Activated T-cell treated with anti-CD3 and anti-CD28 coated beads, Interleukin-2, amount 50 U/mL, for 24 hours (primary cell): Measurements from ENCODE around the gene RIMKLB.
A peak's percentile ranks its signal among the peaks of the same experiment; 100 is the strongest.

Experiments used
- DNase-seq: peaks from one replicate; pipeline ENCODE4 v3.0.0-alpha.2; 2020
- H3K27ac Mint-ChIP-seq: 2 replicates; pipeline ENCODE4 v1.8.0; 2020; ENCODE audit warnings: mild to moderate bottlenecking, mixed read lengths
- H3K27me3 Mint-ChIP-seq: 2 replicates; pipeline ENCODE4 v1.8.0; 2020; ENCODE audit warnings: mixed read lengths
- H3K36me3 Mint-ChIP-seq: 2 replicates; pipeline ENCODE4 v1.8.0; 2020; ENCODE audit warnings: low read depth, mixed read lengths
- H3K4me1 Mint-ChIP-seq: 2 replicates; pipeline ENCODE4 v1.8.0; 2020; ENCODE audit warnings: low read depth, mixed read lengths
- H3K4me3 Mint-ChIP-seq: 2 replicates; pipeline ENCODE4 v1.8.0; 2020; ENCODE audit warnings: mild to moderate bottlenecking, moderate library complexity, mixed read lengths
- H3K9me3 Mint-ChIP-seq: 2 replicates; pipeline ENCODE4 v1.8.0; 2020; ENCODE audit warnings: mixed read lengths

The RIMKLB gene

GRCh38 chr12:8828257-8829124 lies 130.7 kb downstream of the RIMKLB start:
- no peaks in the 10 kb centered on the region for H3K36me3 Mint-ChIP-seq
- H3K4me1 Mint-ChIP-seq: peaks cover 5% of the 10 kb centered on the region
- H3K4me3 Mint-ChIP-seq: no peak overlapping the region
- peaks cover 2% of the 10 kb centered on the region for H3K9me3 Mint-ChIP-seq
- H3K27me3 Mint-ChIP-seq: peaks cover 9% of the 10 kb centered on the region
- peak overlapping the region; percentile 37 for H3K27ac Mint-ChIP-seq
- no peak for DNase-seq

GRCh38 chr12:8829125-8829518 lies 131.3 kb downstream of the RIMKLB start:
- H3K27me3 Mint-ChIP-seq: peaks cover 12% of the 10 kb centered on the region
- peaks cover 5% of the 10 kb centered on the region for H3K4me1 Mint-ChIP-seq
- no peak for DNase-seq
- no peaks in the 10 kb centered on the region for H3K36me3 Mint-ChIP-seq
- H3K9me3 Mint-ChIP-seq: peaks cover 2% of the 10 kb centered on the region
- H3K4me3 Mint-ChIP-seq: no peak overlapping the region
- peak overlapping the region; percentile 37 for H3K27ac Mint-ChIP-seq

GRCh38 chr12:8829621-8830020 lies 131.8 kb downstream of the RIMKLB start:
- no peak for DNase-seq
- Mint-ChIP-seq H3K36me3 (no peaks in the 10 kb centered on the region), H3K9me3 (peaks cover 2% of the 10 kb centered on the region), H3K4me1 (peaks cover 5% of the 10 kb centered on the region), H3K4me3 (no peak overlapping the region), H3K27ac (no peak overlapping the region), H3K27me3 (peaks cover 12% of the 10 kb centered on the region)

GRCh38 chr12:8831116-8831515 lies 133.3 kb downstream of the RIMKLB start:
- peaks cover 2% of the 10 kb centered on the region for H3K9me3 Mint-ChIP-seq
- peaks cover 14% of the 10 kb centered on the region for H3K27me3 Mint-ChIP-seq
- no peak overlapping the region for H3K27ac Mint-ChIP-seq
- H3K36me3 Mint-ChIP-seq: no peaks in the 10 kb centered on the region
- no peak overlapping the region for H3K4me3 Mint-ChIP-seq
- peaks cover 5% of the 10 kb centered on the region for H3K4me1 Mint-ChIP-seq
- DNase-seq: no peak

- no peak overlapping the region for H3K27ac Mint-ChIP-seq
- peaks cover 24% of the 10 kb centered on the region for H3K27me3 Mint-ChIP-seq
- peaks cover 2% of the 10 kb centered on the region for H3K4me1 Mint-ChIP-seq
- H3K4me3 Mint-ChIP-seq: no peak overlapping the region
- no peak for DNase-seq
- no peaks in the 10 kb centered on the region for H3K9me3 Mint-ChIP-seq
- no peaks in the 10 kb centered on the region for H3K36me3 Mint-ChIP-seq
Measured at GRCh38 chr12:8832500-8832899, 134.7 kb downstream of the RIMKLB start.
